ENCODE results near the gene CYSLTR2.

CYSLTR2 gene, protein sequence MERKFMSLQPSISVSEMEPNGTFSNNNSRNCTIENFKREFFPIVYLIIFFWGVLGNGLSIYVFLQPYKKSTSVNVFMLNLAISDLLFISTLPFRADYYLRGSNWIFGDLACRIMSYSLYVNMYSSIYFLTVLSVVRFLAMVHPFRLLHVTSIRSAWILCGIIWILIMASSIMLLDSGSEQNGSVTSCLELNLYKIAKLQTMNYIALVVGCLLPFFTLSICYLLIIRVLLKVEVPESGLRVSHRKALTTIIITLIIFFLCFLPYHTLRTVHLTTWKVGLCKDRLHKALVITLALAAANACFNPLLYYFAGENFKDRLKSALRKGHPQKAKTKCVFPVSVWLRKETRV

DNA sequence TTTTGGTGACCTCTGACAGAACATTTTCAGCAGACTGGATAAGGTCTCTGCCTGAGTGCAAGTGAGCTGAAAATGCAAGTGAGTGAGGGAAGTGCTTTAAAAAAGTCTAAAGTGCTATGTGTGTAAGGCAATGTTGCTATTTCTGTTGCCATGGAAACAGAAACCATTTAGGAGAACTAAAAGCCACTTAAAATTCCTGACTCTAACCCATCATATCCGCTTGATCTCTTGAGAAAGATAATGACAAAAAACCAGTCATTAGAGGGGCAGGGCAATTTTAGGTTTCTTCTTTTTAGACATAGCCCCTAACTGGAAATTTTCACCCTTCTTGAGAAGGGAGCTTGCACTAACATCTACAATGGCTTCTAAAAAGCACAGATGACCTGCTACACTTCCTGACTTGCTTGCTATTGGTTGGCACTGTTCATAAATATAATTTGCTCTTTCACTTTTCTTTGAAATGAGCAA is at the start of gene CYSLTR2:
TSS of gene CYSLTR2 (plus strand) at position 458 of the 468 bp plus-strand sequence. CDS start 52,889 bp downstream, outside the sequence.
- DNase-seq, result no peak

DNA sequence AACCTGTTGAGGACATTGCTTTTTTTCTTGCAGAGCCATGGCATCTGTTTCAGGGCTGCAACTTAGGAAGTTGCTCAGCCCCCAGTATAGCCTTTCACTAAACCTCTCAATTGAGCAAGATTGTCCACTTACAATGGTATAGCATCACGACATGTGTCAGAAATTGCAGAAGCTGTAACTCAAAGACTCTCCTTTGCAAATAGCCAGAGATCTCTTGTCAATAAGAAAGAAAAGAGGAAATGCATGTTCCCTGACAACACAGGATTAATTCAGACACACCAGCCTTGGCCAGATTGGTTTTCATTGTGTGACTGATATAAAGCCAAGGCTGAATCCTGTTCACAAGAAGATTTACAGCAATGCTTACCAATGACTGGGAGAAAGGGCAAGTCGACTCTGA is 38.7 kb upstream of the CYSLTR2 start:
- no peak for DNase-seq

DNA sequence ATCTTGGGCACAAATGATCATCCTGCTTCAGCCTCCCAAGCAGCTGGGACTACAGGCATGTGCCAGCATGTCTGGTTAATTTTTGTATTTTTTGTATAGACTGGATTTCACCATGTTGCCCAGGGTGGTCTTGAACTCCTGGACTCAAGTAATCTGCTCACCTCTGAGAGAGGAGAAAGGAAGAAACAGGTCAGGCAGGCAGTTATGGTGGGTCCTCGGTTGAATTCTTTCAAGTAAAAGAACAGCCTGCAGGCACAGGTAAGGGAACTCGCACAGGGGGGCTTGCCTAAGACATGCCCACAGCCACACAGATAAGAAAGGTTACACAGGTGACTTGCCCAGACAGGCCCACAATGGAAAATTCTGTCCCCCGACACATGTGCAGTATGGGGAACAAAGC is 34.8 kb upstream of the CYSLTR2 start:
- no peak for DNase-seq

DNA sequence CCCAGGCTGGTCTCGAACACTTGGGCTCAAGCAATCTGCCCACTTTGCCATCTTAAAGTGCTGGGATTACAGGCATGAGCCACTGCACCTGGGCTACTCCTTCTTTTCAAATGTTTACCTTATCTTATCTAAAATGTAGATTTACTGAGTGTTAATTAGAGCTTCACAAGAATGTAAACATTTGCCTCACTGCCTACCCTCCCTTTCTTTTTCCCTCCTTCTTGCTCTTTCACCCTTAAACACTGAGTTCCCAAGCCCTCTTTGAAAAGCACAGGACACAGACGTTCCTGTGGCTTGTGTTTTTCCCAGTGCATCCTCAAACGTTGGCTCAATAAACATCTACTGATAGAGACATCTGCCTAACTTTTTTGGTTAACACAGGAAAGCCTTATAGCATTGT is 32.7 kb upstream of the CYSLTR2 start:
- no peak for DNase-seq

DNA sequence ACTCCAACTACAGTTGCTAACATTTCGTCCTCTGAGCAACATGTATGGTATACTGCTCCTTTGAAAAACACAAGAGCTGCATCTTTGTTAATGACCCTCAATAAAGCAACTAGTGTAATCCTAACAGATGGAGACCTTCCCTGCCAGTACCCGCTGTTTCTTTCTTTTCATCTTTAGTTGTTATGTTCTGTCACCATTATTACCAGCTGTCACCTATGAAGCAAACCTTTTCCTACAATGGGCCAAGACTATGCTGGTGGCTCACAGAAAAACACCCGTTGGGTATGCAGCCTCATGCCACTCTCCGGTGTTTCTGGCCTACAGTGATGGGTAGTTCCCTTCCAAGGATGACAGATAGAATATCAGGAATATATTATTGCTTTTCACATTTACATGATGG is 29.7 kb upstream of the CYSLTR2 start:
- DNase-seq, result no peak

DNA sequence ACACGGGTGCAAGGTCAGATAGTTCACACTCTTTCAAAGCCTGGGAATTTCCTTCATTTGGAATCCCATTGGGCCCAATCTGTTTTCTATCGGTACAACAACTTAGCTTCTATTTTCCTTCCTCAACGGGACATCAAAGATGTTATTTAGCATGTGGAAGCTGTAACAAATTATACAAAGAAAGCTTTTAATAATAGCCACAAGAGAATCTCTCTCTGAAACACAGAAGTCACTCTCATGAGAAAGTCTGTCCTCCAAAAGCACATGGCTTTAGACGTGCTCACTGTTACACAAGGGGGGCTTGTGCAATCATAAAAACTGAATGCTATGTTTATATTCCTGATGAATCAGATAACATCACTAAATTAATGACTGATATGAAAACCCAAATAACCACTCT is 28.9 kb upstream of the CYSLTR2 start:
- DNase-seq, result no peak

DNA sequence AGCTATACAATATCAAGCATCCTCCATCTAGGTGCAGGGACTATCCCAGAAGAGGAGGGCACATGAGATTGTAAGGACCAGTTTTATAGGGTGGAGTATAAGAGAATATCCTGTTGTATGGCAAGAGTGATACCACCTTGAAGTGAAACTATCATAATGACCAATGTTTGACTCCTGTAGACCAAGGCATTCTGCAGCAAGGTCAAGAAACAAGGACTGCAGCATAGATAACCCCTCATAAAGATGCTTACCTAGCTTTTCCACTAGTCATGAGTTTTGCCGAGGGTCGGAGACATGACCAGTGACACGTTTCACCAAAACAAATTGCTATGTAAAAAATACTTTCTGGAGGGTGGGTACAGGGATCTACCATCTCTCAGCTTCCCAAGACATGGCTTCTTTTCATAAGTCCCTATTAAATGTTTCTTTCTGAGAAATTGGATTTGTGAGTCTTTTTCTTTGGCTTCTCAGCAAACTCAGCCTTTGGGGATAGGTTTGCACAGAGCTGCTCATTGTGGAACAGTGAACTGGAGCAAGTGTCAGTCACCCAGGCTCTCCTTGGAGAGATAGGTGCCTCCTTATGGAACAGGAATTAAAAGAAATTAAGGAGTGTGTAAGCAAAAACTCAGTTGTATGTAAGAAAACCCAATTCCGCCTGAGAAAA is 28.2 kb upstream of the CYSLTR2 start:
- DNase-seq, result no peak

DNA sequence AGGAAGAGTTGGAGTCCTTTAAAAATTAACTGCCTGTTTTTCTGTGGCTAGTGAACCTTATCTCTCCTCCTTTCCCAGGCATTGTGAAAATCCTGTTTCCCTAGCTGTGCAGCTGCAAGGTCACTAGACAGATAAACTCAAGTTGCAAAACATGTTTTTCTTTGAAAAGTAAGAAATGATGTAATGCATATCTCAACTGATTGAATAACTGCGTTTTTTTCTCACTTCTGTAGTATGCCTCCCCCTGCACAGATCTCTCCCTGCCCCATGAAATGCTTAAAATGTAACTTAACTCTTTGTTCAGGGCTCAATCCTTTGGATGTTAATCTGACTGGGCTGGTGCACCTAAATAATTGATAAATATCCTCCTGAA is 27.7 kb upstream of the CYSLTR2 start:
- peak; percentile 80 for DNase-seq

DNA sequence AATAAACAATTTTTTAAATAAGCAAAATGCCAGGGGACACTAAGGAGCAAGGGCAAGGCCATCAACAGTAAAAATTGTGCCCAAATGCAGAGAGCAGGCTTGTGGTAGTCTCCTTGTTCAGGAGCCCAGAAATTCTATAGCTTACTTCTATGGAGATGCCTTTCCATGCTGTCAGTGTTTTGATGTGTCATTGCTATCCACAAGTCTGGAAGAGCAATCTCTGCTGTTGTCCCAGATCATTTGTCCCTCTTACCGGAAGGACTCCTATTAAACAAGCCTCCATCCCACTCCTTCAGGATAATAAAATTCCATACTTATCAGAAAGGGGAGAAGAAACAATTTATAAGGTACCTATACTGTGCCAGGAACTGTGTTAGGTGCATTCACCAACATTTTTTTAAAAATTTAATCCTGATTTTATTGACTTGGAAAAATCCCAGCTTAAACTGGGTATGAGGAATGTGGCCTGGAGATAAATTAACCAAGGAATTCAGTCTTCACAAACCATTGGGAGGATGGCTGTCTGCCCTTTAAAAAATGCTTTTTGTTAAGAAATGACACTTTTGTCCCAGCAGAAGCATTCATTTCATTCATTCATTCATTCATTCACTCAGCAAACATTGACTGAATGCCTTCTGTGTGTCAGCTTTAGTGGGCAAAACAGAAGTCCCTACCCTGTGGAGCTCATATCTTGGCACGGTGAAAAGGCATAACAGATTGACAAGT is 26.8 kb upstream of the CYSLTR2 start:
- no peak for DNase-seq

DNA sequence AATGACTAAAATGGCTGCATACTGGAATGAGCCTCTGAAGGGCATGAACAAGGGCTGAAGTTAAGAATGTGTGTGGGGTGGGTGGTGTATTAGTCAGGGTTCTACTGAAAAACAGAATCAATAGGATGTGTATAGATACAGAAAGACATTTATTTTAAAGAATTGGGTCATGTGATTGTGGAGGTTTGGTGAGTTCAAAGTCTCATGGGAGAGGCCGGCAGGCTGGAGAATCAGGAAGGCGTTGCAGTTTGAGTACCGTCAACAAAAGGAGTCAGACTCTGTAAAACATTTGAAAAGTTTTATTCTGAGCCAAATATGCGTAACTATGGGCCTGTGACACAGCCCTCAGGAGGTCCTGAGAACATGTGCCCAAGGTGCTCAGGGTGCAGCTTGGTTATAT is 24.5 kb upstream of the CYSLTR2 start:
- no peak for DNase-seq

DNA sequence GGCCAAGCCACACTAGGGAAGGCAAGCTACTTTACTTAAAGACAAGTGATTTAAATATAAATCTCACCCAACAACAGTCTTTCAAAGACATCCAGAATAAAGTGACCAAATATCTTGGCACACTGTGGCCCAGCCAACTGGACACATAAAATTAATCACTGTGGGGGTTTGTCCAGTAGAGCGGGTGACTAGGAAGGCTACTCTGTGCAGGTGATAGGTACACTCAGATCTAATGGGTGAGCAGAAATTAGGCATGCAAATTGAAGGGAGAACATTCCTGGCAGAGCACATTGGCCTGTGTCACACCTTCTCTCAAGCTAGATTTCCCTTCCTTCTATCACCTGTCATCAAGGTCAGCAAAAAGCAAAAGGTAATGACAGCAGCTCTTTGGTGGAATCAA is 23.4 kb upstream of the CYSLTR2 start:
- no peak for DNase-seq

DNA sequence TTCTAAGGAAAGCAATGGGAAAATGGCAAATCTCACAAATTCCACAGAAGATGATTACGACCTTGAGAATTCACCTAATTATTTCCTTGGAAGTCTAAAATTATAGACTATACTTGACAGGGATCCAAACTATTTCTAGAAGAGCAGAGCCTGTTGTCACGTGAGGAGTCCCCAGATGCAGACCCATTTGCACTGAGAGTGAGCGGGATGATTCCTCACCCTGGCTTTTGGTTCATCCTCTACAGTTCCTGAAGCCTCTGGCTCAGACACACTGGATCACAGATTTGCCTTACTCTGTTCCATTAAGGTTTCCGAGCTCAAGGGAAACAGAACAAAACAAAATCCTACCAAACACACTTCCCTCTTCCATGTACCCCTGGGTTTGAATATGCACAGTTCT is 23.0 kb upstream of the CYSLTR2 start:
- DNase-seq, result no peak

DNA sequence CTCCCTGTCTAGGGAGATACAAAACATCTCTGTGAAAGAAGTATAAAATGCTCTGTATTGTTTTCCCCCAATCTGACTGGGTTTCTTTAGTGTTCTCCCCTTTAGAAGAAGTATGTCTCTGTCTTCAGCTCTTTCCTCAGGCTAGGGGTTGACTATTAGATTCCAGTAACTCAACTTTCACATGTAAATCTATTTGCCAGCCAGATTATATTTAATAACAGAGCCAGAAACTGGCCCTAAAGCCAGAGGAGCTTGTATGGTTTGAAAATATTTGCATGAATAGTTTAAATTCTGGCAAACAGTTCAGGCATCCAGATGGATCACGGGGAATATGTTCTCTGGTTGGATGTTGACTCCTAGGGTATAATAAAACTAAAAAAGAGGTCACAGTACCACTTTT is 22.3 kb upstream of the CYSLTR2 start:
- no peak for DNase-seq

DNA sequence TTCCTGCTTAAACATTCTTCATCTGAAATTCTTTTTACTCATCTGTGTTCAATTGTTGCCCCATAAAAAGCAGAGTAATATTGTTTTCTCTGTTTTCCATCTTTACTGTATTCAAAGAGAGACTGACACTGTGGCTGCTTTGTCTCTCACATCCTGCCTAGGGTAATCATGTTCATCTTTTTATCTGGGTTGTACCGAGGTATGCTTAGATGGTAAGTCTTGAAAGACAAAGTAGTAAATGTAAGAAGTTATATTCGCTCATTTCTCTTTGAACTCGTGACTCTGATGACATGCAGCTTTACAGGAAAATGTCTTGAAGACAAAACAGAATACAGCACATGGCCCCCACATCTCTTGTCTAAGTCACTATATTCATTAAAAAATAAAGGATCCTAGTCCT is 20.0 kb upstream of the CYSLTR2 start:
- DNase-seq, result no peak

DNA sequence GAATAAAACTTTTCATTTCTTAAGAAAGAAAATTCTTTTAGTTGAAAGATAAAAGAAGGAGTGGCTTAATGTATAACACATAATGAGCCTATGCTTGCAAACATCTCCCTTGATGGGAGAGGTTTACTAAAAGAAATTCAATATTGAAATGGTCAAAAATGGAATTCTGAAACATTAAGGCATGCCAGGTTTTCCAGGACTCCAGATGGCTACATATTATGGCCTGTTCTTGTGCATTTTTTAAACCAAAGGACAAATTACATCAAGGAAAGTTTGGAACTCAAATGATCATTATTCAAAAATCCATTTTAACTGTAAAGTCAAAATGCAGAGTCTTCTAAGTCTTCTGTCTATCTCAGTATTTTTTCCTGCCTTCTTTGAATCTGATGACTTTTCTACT is 19.1 kb upstream of the CYSLTR2 start:
- DNase-seq, result no peak

DNA sequence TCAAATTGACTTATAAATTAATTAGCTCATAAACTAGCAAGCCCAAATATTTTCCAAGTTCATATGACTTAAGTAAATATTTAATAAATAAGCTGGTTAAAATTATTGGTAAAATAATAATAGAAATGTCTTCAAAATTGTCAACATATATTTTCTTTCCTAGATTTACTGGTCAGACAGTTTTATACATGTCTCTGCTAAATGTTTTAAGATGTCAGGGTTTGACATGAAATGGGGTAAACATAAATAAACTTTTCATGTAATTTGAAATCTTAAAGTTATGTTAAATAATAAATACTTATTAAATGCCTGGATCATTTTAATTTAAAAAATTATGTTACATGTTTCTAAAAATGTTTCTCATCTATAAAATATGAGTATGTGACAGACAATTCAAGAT is 18.3 kb upstream of the CYSLTR2 start:
- DNase-seq, result no peak

DNA sequence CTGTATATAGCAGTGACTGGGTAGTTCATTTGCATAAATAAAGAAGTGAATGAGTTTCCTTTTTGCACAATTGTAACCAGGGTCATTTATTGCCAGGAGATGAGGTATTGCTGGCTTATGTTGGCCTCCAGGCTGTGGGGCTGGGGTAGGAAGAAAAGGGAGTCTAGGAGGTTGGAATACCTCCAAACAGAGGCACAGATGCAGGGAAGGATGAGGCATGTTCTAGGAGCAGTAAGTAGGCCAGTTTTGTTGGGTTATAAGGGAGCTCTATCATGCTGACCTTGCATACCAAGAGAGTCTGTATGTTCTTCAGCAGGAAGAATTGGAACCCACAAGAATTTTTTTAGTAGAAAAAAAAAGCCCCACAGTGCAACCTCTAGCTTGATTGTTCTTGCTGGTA is 17.2 kb upstream of the CYSLTR2 start:
- DNase-seq, result peak; percentile 68

DNA sequence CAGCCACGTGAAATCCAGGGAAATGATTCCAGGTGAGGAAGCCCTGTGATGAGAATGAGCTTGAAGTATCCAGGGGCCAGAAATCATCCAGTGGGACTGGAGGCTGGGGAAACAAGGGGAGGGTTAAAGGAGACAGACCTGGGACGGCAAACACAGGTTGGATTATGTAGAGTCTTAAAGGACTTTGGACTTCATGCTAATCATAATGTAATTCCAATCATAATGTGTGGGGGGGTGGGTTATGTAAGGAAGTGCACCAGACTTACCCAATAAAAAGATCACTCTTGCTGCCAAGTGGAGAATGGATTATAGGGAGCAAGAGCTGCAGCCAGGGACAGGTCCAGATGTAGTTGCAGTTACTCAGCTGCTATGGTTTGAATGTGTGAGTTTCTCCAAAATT is 16.1 kb upstream of the CYSLTR2 start:
- DNase-seq, result no peak

DNA sequence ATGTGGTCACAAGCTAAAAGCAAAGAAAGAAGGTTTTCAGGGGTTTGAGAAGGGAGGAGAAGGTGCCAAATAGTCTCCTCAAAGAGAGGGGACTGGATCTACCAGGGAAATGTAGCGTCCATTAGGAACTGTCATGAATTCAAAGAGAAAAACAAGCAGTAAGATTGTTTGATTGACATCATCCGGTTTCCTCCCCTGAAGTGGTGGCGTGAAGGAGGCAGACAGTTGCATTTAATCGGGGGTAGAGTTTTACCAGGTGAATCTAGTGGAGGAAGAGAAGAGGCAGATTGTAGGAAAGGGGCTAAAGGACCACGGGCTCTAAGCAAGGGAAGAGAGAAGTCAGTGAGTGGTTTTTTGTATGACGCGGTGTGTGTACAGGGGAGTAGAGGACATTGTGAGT is 13.0 kb upstream of the CYSLTR2 start:
- DNase-seq, result no peak

DNA sequence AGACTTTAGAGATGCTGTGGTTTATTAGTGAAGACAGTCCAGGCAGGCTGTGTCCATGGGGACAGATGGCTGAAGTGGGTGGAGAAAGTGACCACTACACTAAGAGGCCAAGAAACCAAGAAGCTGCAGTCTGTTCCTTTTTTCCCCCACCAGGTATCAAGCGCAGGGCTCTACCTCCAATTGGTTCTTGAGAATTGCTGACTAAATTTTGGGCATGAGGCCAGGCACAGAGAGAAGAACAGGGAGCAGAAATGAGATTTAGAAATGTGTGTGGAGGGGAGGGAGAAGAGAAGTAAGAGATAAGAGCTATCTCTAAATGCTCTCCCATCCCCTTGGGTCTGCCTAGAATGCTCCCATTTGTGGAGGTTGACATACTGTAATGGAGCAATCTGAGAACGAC is 12.3 kb upstream of the CYSLTR2 start:
- no peak for DNase-seq

DNA sequence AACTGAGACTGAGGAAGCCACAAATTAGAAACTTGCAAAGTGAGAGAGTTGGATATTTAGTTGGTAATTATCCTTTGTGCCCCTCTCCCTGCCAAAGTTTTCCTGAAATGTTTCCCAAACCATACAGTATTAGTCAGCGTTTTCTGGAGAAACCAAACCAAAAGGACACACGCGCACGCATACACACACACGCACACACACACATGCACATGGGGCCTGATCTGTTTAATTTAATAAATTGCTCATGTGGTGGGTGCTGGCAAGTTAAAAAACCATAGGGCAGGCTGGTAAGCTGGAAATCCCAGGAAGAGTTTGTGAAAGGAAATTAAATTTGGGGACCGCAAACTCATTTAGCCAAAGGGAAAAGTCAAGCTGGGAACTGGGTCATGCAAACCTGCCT is 11.7 kb upstream of the CYSLTR2 start:
- DNase-seq, result no peak

DNA sequence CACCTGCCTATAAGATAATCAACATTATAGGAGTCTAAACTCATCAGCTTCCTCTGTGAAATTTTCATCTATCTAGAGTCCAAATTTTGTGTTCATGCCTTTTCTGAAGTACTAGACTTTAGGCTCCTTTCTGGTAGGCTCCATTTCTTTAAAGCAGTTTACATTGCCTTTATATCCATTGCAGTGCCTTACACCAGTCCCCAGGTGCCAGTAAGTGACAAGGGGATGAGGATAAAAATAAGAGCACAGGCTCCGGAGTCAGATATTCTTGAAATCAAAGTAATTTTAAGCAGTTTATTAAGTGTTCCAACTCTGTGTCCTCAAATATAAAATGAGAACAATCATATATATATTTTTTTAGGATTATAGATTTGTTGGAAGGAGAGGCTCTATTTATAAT is 10.6 kb upstream of the CYSLTR2 start:
- no peak for DNase-seq

DNA sequence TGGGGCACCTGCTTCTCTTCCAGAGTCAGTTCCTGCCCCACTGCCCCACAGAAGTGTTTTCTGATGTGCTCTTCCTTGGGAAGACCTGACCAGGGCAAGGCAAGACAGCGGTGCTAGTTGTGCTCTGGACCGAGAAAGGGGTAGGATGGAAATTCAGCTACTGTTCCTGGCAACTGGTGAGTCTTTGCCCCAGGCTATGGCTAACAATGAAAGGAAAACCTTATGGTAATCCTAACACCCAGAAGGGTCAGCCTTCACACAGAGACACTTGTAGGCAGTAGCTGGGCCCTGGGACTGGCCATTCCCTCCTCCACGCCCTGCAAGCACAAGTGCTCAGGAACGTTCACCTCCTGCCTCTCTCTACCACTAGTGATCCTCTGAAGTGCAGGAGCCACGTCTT is 9.6 kb upstream of the CYSLTR2 start:
- DNase-seq, result no peak

DNA sequence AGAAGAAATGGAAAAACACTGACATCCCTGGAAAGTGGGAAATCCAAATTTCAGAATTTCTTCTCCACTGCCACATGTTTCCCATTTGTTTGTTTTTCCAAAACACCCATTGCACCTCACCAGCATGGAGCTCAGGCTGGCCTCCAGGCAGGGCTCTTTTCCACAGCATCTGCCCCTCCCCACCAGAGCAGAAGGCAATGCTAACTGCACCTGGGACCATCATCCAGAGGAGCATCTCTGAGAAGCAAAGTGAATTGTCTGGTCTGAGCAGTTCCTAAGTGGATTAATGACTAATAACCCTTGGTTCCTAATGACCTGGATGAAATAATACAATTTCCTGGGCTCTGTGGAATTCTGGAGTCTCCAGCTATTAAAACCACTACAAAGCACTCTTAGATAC is 8.8 kb upstream of the CYSLTR2 start:
- DNase-seq, result no peak

Data from NCI-H226 (cell line).